Activated naive CD4-positive, alpha-beta T cell treated with anti-CD3 and anti-CD28 coated beads for 36 hours (primary cell): ENCODE results near the gene CYFIP2. TPM values are rescaled to one million over a fixed set of nuclear protein-coding genes. Genes with fewer than 3 reads are reported as not detected.
"Not testable (repeated sequence)": the region's sequence is repeated elsewhere in the genome, so short reads cannot be mapped to it uniquely, and the experiment has no call there.

ENCODE experiments used
- CTCF ChIA-PET: fragments of 350-600 bp; sonication (Branson Sonifier 250); formaldehyde crosslinking; loops from one replicate; lab custom pipeline; 2021; ENCODE audit warnings: antibody characterized with exemption; lab: Charles Lee
- DNase-seq: peaks from one replicate; pipeline ENCODE4 v3.0.0-alpha.2; 2020
- H3K27ac Mint-ChIP-seq: one replicate; pipeline ENCODE4 v1.8.0; 2021; ENCODE audit warnings: mild to moderate bottlenecking, mixed read lengths
- H3K27me3 Mint-ChIP-seq: one replicate; pipeline ENCODE4 v1.8.0; 2021; ENCODE audit warnings: low read depth, mixed read lengths
- H3K36me3 Mint-ChIP-seq: one replicate; pipeline ENCODE4 v1.8.0; 2021; ENCODE audit warnings: low read depth, mixed read lengths
- H3K4me1 Mint-ChIP-seq: one replicate; pipeline ENCODE4 v1.8.0; 2021; ENCODE audit warnings: low read depth, mixed read lengths
- H3K4me3 Mint-ChIP-seq: one replicate; pipeline ENCODE4 v1.8.0; 2021; ENCODE audit warnings: mild to moderate bottlenecking, moderate library complexity, mixed read lengths
- H3K9me3 Mint-ChIP-seq: one replicate; pipeline ENCODE4 v1.8.0; 2021; ENCODE audit warnings: mixed read lengths
- intact Hi-C: fragments of 100-400 bp; cut with micrococcal nuclease; formaldehyde crosslinking; loops from one replicate; pipeline ENCODE4 v1.15.1; 2023
- total RNA-seq, 2 experiments: library from RNA; stranded (reverse); gene quantifications; one replicate each; pipeline ENCODE4 v1.2.3, GENCODE V29; 2021

Gene CYFIP2
- total RNA-seq, 2 experiments from 2014 or later: 490 to 492 TPM

DNA sequence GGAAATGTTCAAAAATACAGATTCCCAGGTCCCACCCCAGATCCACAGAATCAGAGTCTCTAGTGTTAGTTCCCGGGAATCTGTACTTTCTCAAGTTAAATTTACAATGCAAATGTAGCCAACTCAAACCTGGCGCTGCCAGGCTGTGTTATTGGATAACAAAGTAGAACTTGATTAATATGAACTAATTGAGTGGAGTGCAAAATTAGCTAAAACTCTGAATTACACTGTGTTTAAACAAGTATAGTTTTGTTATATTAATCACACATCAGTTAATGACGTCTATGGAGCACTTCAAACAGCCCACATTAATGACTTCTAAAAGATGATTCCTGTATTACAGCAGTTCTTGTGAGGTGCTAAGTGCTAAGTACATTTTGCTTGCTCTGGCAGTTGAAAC is 32.4 kb upstream of the CYFIP2 start:
- CTCF ChIA-PET: interaction anchor here (0.9 to 1.7 kb wide), 3 partner anchors 14 to 84 kb away, joined by 3 to 4 read pairs (median 3); no protein-coding TSS in a partner anchor
- intact Hi-C loops: loop anchor here (1.0 kb wide), 3 partner anchors 11 to 36 kb away; no protein-coding TSS in a partner anchor
- peak overlapping the region; percentile 53 for H3K4me3 Mint-ChIP-seq

GRCh38 chr5:157236423-157236822 is 29.5 kb upstream of the CYFIP2 start:
- Mint-ChIP-seq H3K36me3 (peaks cover 89% of the 10 kb centered on the region), H3K27me3 (no peaks in the 10 kb centered on the region), H3K9me3 (no peaks in the 10 kb centered on the region), H3K27ac (peak overlapping the region; percentile 96), H3K4me1 (peaks cover 84% of the 10 kb centered on the region), H3K4me3 (no peak overlapping the region)
- DNase-seq: no peak
- CTCF ChIA-PET: interaction anchor here (1.7 kb wide), 1 partner anchor 94 kb away, joined by 3 read pairs; the partner anchor contains the start of gene MED7
- intact Hi-C loops: no loop called here

More for the DNA sequence above, 32.4 kb upstream of the CYFIP2 start:
- no peaks in the 10 kb centered on the region for H3K27me3 Mint-ChIP-seq
- peaks cover 83% of the 10 kb centered on the region for H3K36me3 Mint-ChIP-seq
- H3K27ac Mint-ChIP-seq: peak overlapping the region; percentile 96
- peak; percentile 54 for DNase-seq
- no peaks in the 10 kb centered on the region for H3K9me3 Mint-ChIP-seq
- H3K4me1 Mint-ChIP-seq: peaks cover 82% of the 10 kb centered on the region

- intact Hi-C loops: no loop called here
- DNase-seq: no peak
- Mint-ChIP-seq H3K4me3 (no peak overlapping the region), H3K4me1 (peaks cover 86% of the 10 kb centered on the region), H3K27me3 (no peaks in the 10 kb centered on the region), H3K36me3 (peaks cover 93% of the 10 kb centered on the region), H3K9me3 (no peaks in the 10 kb centered on the region), H3K27ac (peak overlapping the region; percentile 74)
- CTCF ChIA-PET: interaction anchor here (0.6 kb wide), 1 partner anchor 12 kb away, joined by 3 read pairs; no protein-coding TSS in a partner anchor
These were observed 24.4 kb upstream of the CYFIP2 start for GRCh38 chr5:157241483-157241882.

DNA sequence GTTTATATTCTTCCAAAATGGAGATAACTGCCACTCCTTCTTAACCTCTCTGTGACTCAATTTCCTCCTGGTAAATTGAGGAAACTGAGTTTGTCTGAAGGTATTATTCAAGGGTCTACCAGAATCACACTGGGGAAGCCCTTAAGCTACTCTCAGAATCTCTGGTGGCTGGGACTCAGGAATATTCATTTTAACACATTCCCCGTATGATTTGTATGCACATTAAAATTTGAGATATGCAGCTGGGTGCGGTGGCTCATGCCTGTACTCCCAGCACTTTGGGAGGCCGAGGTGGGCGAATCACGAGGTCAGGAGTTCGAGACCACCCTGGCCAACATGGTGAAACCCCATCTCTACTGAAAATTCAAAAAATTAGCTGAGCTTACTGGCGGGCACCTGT is 21.2 kb upstream of the CYFIP2 start:
- H3K4me3 Mint-ChIP-seq, intact Hi-C loops, H3K27me3 Mint-ChIP-seq, H3K9me3 Mint-ChIP-seq, CTCF ChIA-PET, DNase-seq: not testable (repeated sequence)
- H3K27ac Mint-ChIP-seq: peak overlapping the region; percentile 96
- H3K4me1 Mint-ChIP-seq: peaks cover 95% of the 10 kb centered on the region
- H3K36me3 Mint-ChIP-seq: peaks cover 94% of the 10 kb centered on the region

DNA sequence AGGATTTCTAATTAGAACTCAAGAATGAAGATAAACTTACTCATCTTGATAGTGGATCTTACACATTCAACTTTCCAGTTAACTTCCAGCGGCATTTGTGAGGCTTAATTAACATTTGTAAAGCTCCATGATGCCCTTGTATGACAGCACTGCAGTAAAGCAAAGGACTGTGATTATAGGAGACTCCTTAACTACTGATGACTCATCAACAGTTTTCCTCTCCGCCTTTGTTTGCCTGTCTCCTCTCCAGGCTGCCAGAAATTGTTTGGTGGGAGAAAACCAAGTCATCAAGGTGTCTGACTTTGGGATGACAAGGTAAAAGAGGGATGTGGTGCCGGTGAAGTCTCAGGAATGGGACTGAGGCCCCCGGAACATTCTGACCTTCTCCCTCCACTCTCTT is 20.4 kb upstream of the CYFIP2 start:
- peaks cover 95% of the 10 kb centered on the region for H3K4me1 Mint-ChIP-seq

DNA sequence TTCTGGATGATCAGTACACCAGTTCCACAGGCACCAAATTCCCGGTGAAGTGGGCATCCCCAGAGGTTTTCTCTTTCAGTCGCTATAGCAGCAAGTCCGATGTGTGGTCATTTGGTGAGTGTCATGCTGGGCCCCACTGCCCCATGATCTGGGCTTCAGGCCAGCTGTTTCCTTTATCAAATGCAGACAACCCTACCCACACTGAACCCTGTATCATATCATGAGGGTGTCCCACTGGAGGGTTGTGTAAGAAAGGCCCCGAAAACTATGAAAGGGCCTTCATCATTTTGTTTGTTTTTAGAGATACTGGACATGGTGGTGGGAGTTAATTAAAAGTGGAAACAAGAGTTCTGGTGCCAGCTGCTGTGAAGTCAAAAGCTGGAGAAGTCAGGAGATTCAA is 20.0 kb upstream of the CYFIP2 start:
- Mint-ChIP-seq H3K4me3 (no peak overlapping the region), H3K27me3 (no peaks in the 10 kb centered on the region), H3K9me3 (no peaks in the 10 kb centered on the region), H3K36me3 (peaks cover 93% of the 10 kb centered on the region), H3K4me1 (peaks cover 95% of the 10 kb centered on the region), H3K27ac (peak overlapping the region; percentile 96)
- DNase-seq: no peak
- intact Hi-C loops: no loop called here
- CTCF ChIA-PET: interaction anchor here (0.7 to 1.5 kb wide), 4 partner anchors 20 to 97 kb away, joined by 3 to 4 read pairs (median 4); no protein-coding TSS in a partner anchor

More for the DNA sequence above, 20.4 kb upstream of the CYFIP2 start:
- CTCF ChIA-PET: no interaction called here
- Mint-ChIP-seq H3K9me3 (no peaks in the 10 kb centered on the region), H3K27ac (peak overlapping the region; percentile 96), H3K36me3 (peaks cover 93% of the 10 kb centered on the region), H3K27me3 (no peaks in the 10 kb centered on the region), H3K4me3 (no peak overlapping the region)
- intact Hi-C loops: no loop called here
- DNase-seq: no peak

GRCh38 chr5:157247267-157247666 is 18.7 kb upstream of the CYFIP2 start:
- CTCF ChIA-PET: interaction anchor here (1.2 to 1.7 kb wide), 4 partner anchors 15 to 99 kb away, joined by 3 to 4 read pairs (median 4); no protein-coding TSS in a partner anchor
- Mint-ChIP-seq H3K27ac (peak overlapping the region; percentile 96), H3K9me3 (no peaks in the 10 kb centered on the region), H3K4me1 (peaks cover 94% of the 10 kb centered on the region), H3K4me3 (peak overlapping the region; percentile 24), H3K27me3 (no peaks in the 10 kb centered on the region), H3K36me3 (peaks cover 91% of the 10 kb centered on the region)
- peak; percentile 80 for DNase-seq
- intact Hi-C loops: loop anchor here (1.0 kb wide), 5 partner anchors 14 to 68 kb away; no protein-coding TSS in a partner anchor

DNA sequence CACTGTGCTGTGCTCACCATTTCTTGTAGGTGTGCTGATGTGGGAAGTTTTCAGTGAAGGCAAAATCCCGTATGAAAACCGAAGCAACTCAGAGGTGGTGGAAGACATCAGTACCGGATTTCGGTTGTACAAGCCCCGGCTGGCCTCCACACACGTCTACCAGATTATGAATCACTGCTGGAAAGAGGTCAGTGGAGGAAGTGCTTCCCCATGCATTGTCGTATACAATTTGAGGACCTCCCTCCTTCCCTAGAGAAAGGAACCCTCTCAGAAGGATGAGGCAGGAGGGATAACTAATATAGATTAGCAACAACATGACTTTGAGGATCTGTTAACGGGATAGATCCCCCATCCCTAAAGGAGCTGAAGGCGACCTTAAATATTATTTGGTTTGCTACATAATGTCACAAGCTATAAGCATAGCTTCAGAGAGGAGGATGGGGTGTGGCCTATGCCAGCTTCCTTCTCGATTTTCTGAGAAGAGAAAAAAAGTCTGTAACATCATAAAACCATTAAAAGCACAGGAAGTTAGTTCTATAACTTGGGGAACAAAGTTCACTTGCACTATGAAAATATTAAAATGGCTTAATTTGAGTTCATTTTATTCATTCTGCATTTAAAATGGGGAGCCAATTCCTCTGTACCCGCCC is 17.0 kb upstream of the CYFIP2 start:
- Mint-ChIP-seq H3K4me1 (peaks cover 96% of the 10 kb centered on the region), H3K27ac (peak overlapping the region; percentile 96), H3K27me3 (no peaks in the 10 kb centered on the region), H3K36me3 (peaks cover 91% of the 10 kb centered on the region), H3K9me3 (no peaks in the 10 kb centered on the region), H3K4me3 (peak overlapping the region; percentile 8)
- intact Hi-C loops: no loop called here
- peak; percentile 51 for DNase-seq
- CTCF ChIA-PET: interaction anchor here (0.8 to 0.9 kb wide), 2 partner anchors 19 to 23 kb away, joined by 3 to 4 read pairs; no protein-coding TSS in a partner anchor

DNA sequence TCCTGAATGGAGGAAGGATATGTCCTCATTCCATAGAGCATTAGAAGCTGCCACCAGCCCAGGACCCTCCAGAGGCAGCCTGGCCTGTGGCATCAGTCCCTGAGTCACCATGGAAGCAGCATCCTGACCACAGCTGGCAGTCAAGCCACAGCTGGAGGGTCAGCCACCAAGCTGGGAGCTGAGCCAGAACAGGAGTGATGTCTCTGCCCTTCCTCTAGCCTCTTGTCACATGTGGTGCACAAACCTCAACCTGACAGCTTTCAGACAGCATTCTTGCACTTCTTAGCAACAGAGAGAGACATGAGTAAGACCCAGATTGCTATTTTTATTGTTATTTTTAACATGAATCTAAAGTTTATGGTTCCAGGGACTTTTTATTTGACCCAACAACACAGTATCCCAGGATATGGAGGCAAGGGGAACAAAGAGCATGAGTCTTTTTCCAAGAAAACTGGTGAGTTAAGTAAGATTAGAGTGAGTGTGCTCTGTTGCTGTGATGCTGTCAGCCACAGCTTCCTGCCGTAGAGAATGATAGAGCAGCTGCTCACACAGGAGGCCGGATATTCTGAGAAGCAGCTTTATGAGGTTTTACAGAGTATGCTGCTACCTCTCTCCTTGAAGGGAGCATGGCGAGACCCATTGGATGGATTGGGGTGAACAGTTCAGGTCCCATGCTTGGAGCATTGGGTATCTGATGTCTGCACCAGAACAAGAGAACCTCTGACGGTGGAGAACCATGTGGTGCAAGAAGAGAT is 13.0 kb upstream of the CYFIP2 start:
- Mint-ChIP-seq H3K27ac (peak overlapping the region; percentile 97), H3K36me3 (peaks cover 81% of the 10 kb centered on the region), H3K4me1 (peaks cover 94% of the 10 kb centered on the region), H3K9me3 (no peaks in the 10 kb centered on the region), H3K4me3 (peak overlapping the region; percentile 29), H3K27me3 (no peaks in the 10 kb centered on the region)
- DNase-seq: peak; percentile 78
- CTCF ChIA-PET: interaction anchor here (0.6 to 3.3 kb wide), 24 partner anchors 8 to 496 kb away, joined by 3 to 18 read pairs (median 4); no protein-coding TSS in a partner anchor
- intact Hi-C loops: loop anchor here (1.0 to 10.0 kb wide), 6 partner anchors 14 to 212 kb away; partner anchors contain the start of genes CYFIP2 and NIPAL4

DNA sequence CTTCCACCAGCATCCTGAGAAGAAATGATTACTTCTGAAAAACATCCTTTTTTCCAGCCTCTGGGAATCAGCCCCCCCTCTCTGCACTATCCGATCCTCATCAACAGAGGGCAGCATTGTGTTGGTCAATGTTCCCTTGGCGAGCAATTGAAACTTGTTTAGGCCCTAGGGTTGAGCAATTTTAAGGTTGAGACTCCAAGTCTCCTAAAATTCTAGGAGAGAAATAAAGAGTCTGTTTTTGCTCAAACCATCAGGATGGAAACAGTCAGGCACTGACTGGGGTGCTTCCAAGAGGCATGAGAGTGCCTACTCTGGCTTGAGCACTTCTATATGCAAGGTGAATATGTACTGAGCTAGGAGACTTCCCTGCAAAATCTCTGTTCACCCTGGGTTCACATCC is 12.4 kb upstream of the CYFIP2 start:
- no peak for DNase-seq
- CTCF ChIA-PET: interaction anchor here (0.6 to 3.3 kb wide), 22 partner anchors 9 to 495 kb away, joined by 3 to 18 read pairs (median 4); no protein-coding TSS in a partner anchor
- intact Hi-C loops: loop anchor here (1.0 to 10.0 kb wide), 6 partner anchors 13 to 211 kb away; partner anchors contain the start of genes CYFIP2 and NIPAL4
- no peaks in the 10 kb centered on the region for H3K9me3 Mint-ChIP-seq
- H3K4me3 Mint-ChIP-seq: no peak overlapping the region
- H3K27ac Mint-ChIP-seq: peak overlapping the region; percentile 97
- H3K36me3 Mint-ChIP-seq: peaks cover 75% of the 10 kb centered on the region
- H3K4me1 Mint-ChIP-seq: peaks cover 91% of the 10 kb centered on the region
- no peaks in the 10 kb centered on the region for H3K27me3 Mint-ChIP-seq

- Mint-ChIP-seq H3K4me1 (peaks cover 78% of the 10 kb centered on the region), H3K27ac (no peak overlapping the region), H3K36me3 (peaks cover 31% of the 10 kb centered on the region), H3K4me3 (no peak overlapping the region), H3K9me3 (no peaks in the 10 kb centered on the region), H3K27me3 (no peaks in the 10 kb centered on the region)
- CTCF ChIA-PET: interaction anchor here (0.8 kb wide), 1 partner anchor 55 kb away, joined by 4 read pairs; no protein-coding TSS in a partner anchor
- DNase-seq: no peak
- intact Hi-C loops: loop anchor here (10.0 kb wide), 1 partner anchor 206 kb away; the partner anchor contains the start of gene NIPAL4
These were observed 7.5 kb upstream of the CYFIP2 start for GRCh38 chr5:157258450-157258849.
